GM21367 (cell line): ENCODE measurements around the gene MYL11.

ENCODE experiments used
- ATAC-seq: cut with Tn5 transposase; IDR thresholded peaks from one replicate; pipeline ENCODE4 v1.9.1; 2021; ENCODE audit not compliant: unreplicated experiment

The MYL11 gene

DNA sequence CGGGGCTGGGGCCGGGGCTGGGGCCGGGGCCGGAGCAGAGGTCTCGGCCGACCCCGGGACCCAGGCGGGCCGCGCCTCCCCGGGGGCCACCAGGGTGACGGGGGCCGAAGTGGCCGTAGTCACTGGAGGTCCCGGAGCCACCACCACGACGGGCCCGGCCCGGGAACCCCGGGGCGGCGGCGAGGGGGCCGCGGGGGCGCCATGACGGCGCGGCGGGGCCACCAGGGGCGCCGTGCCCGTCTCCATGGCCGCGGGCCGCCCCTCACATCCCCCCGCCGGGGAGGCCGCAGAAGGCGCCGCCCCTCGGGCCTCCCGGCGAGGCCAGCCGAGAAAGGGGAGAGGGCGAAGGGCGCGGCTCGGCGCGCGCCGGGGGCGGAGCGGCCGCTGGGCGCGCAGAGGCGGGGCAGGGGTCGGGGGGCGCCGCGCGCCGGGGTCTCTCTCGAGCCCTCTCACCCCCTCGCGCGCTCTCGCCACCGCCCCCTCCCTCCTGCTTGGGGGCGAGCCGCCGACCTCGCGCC lies 4.6 kb upstream of the MYL11 start:
- no peak for ATAC-seq

DNA sequence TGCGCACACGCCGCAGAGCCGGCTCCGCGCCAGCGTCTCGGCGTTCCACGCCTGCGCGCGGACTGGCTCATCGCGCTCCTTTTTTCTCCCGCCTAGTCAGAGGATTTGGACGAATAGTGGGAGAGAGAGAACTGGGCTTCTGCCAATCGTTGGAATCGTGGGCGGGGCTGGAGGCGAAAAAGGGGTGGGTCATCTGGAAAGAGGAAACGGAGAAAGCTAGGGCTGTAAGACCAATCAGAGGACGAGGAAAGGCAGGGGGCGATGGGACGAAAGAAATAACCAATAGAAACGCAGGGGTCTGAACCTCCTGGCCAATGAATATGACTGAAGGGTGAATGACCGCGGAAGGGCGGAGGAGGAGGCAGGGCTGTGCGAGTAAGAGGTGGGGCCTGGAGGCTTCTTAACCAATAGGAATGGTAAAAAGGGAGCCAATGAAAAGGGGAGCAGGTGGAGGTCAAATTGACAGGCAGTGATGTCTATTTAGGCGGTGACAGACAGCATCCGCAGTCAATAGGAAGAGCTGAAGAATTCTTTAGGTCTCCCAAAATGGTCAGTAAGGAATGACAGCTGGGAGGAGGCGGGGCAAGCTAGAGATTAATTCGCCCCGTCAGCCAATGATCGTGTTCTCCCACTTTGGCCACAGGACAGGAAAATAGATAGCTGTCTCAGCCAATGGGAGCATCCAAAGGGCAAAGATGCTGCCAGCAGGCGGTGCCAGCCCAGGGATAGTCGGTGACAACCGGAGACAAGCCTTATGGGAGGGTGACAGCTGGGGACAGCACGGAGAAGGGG lies 4.0 kb upstream of the MYL11 start, which contains the start of gene TBC1D10B:
TSS of gene TBC1D10B (minus strand) at position 39 of the 792 bp plus-strand sequence. CDS start 311 bp downstream, outside the sequence.
- ATAC-seq: peak; percentile 63

DNA sequence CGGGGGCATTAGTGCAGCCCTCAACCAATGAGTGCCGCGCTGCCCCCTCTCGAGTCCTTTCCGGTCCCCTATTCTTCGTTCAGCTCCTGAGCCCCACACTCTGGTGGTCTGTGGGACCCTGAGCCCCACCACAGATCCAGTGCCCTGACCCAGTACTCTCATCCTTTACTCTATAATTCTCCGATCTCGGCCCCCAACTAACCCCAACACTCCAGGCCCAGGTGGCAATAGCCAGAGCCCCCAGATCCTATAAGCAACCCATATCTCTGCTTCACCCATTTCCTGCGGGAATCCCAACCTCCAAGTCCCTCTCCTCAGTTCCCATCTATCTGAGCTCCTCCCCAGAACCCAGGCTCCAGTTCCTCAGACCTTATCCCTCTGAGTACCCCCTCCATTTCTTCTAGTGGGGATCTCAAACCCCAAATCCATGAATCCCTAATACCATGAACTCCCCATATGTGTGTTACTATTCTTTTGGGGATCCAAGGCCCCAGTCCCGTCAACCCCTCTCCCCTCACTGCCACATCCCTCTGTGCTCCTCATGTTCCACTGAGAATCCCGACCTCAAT lies 3.3 kb upstream of the MYL11 start:
- no peak for ATAC-seq

DNA sequence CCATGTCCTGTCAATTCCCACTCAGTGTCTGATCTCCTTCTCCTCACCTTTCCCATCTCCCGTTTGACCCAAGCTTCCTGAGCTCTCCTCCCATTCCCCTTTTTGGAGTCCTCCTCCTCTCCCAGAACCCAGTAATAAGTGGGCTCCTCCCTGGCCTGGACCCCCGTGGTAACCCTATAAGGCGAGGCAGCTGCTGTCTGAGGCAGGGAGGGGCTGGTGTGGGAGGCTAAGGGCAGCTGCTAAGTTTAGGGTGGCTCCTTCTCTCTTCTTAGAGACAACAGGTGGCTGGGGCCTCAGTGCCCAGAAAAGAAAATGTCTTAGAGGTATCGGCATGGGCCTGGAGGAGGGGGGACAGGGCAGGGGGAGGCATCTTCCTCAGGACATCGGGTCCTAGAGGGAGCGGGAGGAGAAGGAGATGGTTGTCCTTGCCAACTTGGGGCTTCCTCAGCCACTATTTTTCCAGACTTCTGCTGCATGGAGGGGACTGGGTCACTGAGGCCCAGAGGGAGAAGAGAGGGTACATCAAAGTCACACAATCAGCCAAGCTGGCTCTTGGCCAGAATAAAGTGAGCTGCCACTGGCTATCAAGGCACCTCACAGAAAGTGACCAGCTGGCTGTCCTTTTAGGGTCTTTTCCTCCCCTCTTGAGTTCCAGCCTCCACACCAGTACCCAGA lies 2.4 kb upstream of the MYL11 start:
- ATAC-seq: no peak

DNA sequence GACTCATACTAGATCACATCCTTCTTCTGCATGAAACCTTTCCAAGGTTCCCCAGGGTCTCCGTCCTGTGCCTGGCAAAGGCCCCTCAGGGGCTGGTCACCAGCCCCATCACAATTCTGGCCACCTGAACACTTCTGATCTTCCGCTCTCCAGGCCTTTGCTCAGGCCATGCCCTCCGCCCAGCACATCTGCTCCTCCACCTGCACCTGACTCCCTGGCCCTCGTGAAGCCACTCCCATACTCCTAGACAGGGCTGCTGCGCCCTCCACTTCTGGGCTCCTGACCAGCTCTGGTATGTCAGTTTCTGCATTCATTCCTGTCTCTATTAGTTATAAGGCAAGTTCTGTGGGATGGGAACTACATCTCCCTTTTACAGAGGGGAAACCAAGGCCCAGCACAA lies 1.9 kb upstream of the MYL11 start:
- ATAC-seq: no peak

- no peak for ATAC-seq
Measured at GRCh38 chr16:30375864-30376263, 1.3 kb downstream of the MYL11 start.

- ATAC-seq: no peak
Measured at GRCh38 chr16:30376461-30376902, 1.9 kb downstream of the MYL11 start.

DNA sequence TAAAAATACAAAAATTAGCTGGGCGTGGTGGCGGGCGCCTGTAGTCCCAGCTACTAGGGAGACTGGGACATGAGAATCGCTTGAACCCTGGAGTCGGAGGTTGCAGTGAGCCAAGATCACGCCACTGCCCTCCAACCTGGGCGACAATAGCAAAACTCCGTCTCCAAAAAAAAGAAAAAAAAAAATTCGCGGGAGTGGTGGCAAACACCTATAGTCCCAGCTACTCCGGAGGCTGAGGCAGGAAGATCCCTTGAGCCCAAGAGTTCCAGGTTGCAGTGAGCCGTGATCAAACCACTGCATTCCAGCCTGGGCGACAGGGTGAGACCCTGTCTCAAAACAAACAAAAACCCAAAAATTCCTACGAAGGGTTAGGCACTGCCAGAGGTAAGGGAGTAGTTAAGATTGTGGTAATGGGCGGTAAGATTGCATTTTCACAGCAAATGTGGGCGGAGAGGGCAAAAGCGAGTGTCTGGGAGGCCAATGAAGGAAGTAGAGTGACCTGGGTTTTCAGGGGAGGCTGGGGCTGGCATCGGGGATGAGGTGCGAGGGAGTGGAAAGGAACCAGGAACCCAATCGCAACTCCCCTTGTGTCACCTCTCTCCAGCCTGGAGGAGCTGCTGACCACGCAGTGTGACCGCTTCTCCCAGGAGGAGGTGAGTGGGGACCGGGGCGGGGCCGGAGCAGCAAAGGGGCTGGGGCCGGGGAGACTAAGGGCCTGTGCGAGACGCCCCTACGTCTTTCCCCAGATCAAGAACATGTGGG lies 2.6 kb downstream of the MYL11 start:
- no peak for ATAC-seq

DNA sequence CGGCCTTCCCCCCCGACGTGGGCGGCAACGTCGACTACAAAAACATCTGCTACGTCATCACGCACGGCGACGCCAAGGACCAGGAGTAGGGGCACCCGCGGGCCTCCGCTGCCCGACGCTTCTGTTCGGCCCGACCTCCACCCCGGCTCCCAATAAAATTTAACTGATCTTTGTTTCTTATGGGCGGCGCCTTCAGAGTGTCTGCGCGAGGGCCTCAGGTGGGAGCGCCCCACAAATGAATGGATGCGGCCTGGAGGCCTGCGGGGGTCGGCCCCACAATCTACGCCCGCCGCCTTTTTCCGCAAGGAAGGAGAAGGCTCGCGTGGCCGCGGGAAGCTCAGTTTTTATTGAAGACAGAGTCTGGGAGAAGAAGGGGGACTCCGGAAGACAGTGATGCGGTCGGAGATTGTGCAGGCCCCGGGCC lies 3.2 kb downstream of the MYL11 start:
- no peak for ATAC-seq

GRCh38 chr16:30378236-30379157 lies 3.9 kb downstream of the MYL11 start:
- ATAC-seq: peak; percentile 72

DNA sequence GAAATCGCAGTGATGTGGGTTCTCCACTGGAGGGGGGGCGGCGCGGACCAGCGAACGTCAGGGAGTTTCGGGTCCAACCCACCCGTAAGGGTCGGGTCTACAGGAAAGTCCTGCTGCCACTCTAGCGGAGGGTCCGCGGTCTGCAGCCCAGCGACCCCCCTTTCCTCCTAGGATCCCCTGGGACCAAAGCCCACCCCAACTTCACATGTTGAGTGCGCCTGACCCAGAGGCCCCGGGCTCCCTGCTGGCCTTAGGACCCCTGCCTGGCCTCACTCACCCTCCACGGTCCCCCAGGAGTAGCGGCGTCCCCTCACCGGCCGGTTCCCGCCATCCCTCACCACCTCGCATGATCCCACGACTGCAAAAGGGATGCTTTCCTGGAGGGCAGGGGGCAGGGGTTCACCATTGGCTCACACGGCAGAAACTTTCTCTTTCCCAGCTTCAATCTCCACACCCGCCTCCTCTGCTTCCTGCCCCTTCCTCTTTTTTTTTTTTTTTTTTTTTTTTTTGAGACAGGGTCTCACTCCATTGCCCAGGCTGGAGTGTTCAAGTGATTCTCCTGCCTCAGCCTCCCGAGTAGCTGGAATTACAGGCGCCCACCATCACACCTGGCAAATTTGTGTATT lies 4.7 kb downstream of the MYL11 start:
- no peak for ATAC-seq

- no peak for ATAC-seq
Measured at GRCh38 chr16:30380072-30380802, 5.6 kb downstream of the MYL11 start.

DNA sequence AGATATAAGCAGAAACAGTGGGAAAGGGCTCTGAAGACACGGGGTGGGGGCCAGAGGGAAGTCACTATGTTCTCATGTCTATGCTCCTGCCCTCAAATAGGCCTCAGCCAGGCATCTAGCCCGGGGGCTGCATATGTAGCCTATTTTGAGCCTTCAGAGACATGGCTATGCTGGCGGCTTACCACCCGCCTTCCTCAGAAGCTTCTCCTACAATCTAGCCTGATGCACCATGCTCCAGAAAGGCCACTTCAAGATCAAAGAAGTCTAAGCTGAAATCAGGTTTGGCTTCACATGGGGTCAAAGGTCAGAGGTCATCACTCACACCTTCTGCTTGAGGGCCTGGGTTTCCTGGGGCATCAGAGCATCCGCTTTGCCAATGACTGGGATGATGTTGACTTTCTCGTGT lies 6.2 kb downstream of the MYL11 start:
- no peak for ATAC-seq

DNA sequence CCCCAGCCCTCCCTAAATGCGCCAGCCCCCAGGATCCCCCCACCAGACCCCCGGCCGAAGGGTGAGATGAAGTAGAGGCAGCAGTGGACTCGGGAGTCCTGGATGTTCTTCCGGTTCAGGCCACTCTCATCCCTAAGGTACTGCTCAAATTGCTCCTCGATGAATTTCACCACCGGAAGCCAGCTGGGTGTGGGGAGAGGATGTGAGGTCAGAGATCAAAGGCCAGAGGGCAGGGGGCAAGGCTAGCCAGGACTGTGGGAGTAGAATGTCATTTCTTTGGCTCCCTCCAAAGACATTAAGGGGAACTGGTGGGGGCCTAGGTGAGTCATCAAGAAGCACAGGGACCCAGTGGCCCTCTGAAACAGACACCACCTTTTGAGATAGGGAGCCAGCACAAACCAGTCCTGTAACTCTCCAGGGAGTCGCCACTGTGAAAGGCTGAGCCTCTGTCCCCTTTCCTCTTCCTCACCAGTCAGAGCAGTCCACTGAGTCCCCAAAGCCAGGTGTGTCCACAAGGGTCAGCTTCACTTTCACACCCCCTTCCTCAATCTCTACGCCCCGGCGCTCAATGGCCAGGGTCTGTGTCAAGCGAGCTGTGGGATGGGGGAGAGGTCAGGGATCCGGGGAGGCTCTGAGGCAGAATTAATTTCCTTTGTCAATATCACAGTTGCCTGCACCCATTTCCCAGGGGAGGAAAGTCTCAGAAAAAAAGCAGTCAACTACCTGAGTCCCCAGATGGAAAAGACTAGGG lies 6.9 kb downstream of the MYL11 start:
- no peak for ATAC-seq

DNA sequence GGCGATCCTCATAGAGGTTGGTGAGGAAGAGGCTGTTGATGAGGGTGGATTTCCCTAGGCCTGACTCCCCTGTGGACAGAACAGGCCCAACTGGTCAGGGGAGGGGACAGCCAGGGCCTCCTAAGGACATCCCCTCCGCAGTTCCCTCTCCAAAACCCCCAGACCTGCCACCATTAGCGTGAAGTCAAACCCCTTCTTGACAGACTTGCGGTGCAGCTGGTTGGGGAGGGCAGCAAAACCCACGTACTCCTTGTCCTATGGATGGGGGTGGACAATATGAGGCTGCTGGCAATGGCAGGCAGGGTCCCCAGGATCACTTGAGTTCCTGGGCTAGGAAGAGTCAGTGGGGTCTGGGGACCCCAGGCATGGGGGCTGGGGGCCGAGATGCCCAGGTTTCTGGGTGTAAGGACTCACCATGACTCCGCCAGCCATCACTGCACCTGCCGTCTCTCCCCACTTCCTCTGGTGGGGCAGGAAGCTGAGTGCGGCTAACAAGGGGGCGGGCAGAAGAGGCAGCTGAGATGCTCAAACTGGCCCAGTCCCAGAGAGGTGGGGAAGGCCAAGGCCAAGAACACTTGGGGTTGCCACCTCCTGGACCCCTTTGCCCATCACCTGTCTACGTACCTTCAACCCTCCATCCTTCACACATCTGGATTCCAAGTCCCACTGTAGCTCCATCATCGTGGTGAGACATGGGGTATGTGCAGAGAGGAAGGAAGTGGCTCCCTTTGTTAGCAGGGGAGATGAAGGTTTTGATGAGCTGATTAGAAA lies 7.7 kb downstream of the MYL11 start, which contains the start of gene SEPTIN1:
TSS of gene SEPTIN1 (minus strand) at position 451 of the 771 bp plus-strand sequence. CDS start at position 432, 19 bp downstream.
- no peak for ATAC-seq

DNA sequence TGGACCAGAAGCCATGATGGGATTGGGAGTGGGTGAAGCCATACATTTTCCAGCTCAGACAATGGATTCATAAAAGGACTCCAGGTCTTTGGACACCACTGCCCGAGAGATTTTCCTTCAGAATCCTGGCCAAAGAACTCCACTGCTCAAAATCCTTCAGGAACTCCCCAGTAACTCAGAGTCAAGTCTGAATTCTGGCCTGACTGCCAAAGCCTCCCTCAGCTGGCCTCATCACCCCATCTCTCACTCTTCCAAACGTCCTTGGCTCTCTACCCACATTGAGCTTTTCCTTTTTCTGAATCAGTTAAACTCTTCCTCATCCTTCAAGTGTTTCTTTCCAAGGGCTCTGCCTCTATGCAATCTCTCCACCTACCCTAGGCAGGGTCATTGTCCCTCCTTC lies 8.9 kb downstream of the MYL11 start:
- no peak for ATAC-seq

- ATAC-seq: no peak
Measured at GRCh38 chr16:30394592-30395154, 20.1 kb downstream of the MYL11 start.
